IMR-90 (cell line): ENCODE results near the gene RGSL1. TPM values are rescaled to one million over a fixed set of nuclear protein-coding genes. Genes with fewer than 3 reads are reported as not detected.

Experiments used
- ATAC-seq: fragments of 200-7000 bp; cut with Tn5 transposase; 2 replicates; pipeline ENCODE4 v1.9.1; 2020; ENCODE audit warnings: low read depth, mild to moderate bottlenecking, moderate library complexity
- BruUV-seq: library from RNA; stranded (reverse); fragments of 400-500 nt; replicated peaks from 2 replicates; lab custom pipeline; 2021; lab: Mats Ljungman, UMichigan
- CTCF ChIA-PET: fragments of 300-600 bp; formaldehyde crosslinking; extraction: SDS; loops from one replicate; lab custom pipeline; 2021; ENCODE audit warnings: antibody characterized with exemption; lab: Yijun Ruan, JAX
- POLR2A ChIA-PET: fragments of 300-600 bp; sonication (Branson Sonifier 250); formaldehyde crosslinking; loops from one replicate; lab custom pipeline; 2022; ENCODE audit warnings: antibody characterized with exemption; ENCODE audit not compliant: unreplicated experiment; lab: Charles Lee
- DNase-seq: peaks from one replicate; pipeline ENCODE4 v3.0.0; 2013
- H2AFZ ChIP-seq: replicated peaks from 2 replicates; pipeline ENCODE3; 2013; ENCODE audit warnings: low read length, mild to moderate bottlenecking; ENCODE audit not compliant: poor library complexity
- H2AK5ac ChIP-seq: 2 replicates; pipeline ENCODE4 v1.6.1; 2013; ENCODE audit warnings: low read depth, low read length, inconsistent platforms
- H2AK9ac ChIP-seq: replicated peaks from 2 replicates; pipeline ENCODE3; 2013; ENCODE audit warnings: mild to moderate bottlenecking, low read depth, low read length, moderate library complexity; ENCODE audit not compliant: poor library complexity
- H2BK120ac ChIP-seq: 2 replicates; pipeline ENCODE4 v1.6.1; 2013; ENCODE audit warnings: low read depth, low read length, inconsistent platforms
- H2BK15ac ChIP-seq: 3 replicates; pipeline ENCODE4 v1.6.1; 2013; ENCODE audit warnings: low read depth, low read length, inconsistent platforms
- H2BK20ac ChIP-seq: 2 replicates; pipeline ENCODE4 v1.6.1; 2013; ENCODE audit warnings: low read depth, mild to moderate bottlenecking, inconsistent platforms, low read length, moderate library complexity
- H2BK5ac ChIP-seq: 2 replicates; pipeline ENCODE4 v1.6.1; 2013; ENCODE audit warnings: mild to moderate bottlenecking, low read depth, low read length, inconsistent platforms; ENCODE audit not compliant: poor library complexity, severe bottlenecking
- H3K14ac ChIP-seq: replicated peaks from 2 replicates; pipeline ENCODE4 v1.6.1; 2013; ENCODE audit warnings: low read depth, low read length, inconsistent platforms
- H3K18ac ChIP-seq: 2 replicates; pipeline ENCODE4 v1.6.1; 2013; ENCODE audit warnings: low read depth, low read length, control low read depth
- H3K23ac ChIP-seq: 2 replicates; pipeline ENCODE4 v1.6.1; 2013; ENCODE audit warnings: low read depth, low read length, inconsistent platforms
- H3K27ac ChIP-seq: 2 replicates; pipeline ENCODE4 v1.5.1; 2013; ENCODE audit warnings: mild to moderate bottlenecking, control low read depth, low read length; ENCODE audit not compliant: insufficient read depth
- H3K27me3 ChIP-seq: 2 replicates; pipeline ENCODE4 v1.6.1; 2013; ENCODE audit warnings: low read length; ENCODE audit not compliant: control insufficient read depth, insufficient read depth
- H3K36me3 ChIP-seq: 2 replicates; pipeline ENCODE4 v1.6.1; 2013; ENCODE audit warnings: low read length, mixed read lengths; ENCODE audit not compliant: control insufficient read depth, insufficient read depth
- H3K4ac ChIP-seq: 2 replicates; pipeline ENCODE4 v1.6.1; 2013; ENCODE audit warnings: low read depth, low read length, inconsistent platforms
- H3K4me1 ChIP-seq: 2 replicates; pipeline ENCODE4 v1.6.1; 2013; ENCODE audit warnings: low read length, mixed read lengths; ENCODE audit not compliant: control insufficient read depth, insufficient read depth
- H3K4me2 ChIP-seq: 2 replicates; pipeline ENCODE4 v1.6.1; 2013; ENCODE audit warnings: low read depth, mild to moderate bottlenecking, control low read depth, low read length, moderate library complexity
- H3K4me3 ChIP-seq: 2 replicates; pipeline ENCODE4 v1.5.1; 2013; ENCODE audit warnings: low read depth, mild to moderate bottlenecking, control low read depth, low read length, moderate library complexity; ENCODE audit not compliant: insufficient read depth
- H3K56ac ChIP-seq: 2 replicates; pipeline ENCODE4 v1.6.1; 2013; ENCODE audit warnings: low read length, inconsistent platforms; ENCODE audit not compliant: insufficient read depth; ENCODE audit errors: extremely low read depth
- H3K79me1 ChIP-seq, 2 experiments: 2 replicates each; pipeline ENCODE4 v1.6.1; 2013; ENCODE audit warnings: low read length in 2 of 2, inconsistent platforms in 1 of 2, low read depth in 1 of 2
- H3K9ac ChIP-seq: 2 replicates; pipeline ENCODE4 v1.6.1; 2013; ENCODE audit warnings: low read depth, low read length, control low read depth
- H3K9me1 ChIP-seq: 2 replicates; pipeline ENCODE4 v1.6.1; 2013; ENCODE audit warnings: low read length, inconsistent platforms; ENCODE audit not compliant: insufficient read depth
- H3K9me3 ChIP-seq: 2 replicates; pipeline ENCODE4 v1.6.1; 2013; ENCODE audit warnings: low read length; ENCODE audit not compliant: control insufficient read depth, insufficient read depth
- H4K20me1 ChIP-seq: 2 replicates; pipeline ENCODE4 v1.6.1; 2013; ENCODE audit warnings: low read length, inconsistent platforms; ENCODE audit not compliant: insufficient read depth
- H4K5ac ChIP-seq: 2 replicates; pipeline ENCODE4 v1.6.1; 2013; ENCODE audit warnings: mild to moderate bottlenecking, low read depth, low read length, control low read depth
- H4K8ac ChIP-seq, 2 experiments: 2 replicates each; pipeline ENCODE4 v1.6.1; 2013; ENCODE audit warnings: low read depth in 2 of 2, low read length in 2 of 2, control low read depth in 1 of 2, inconsistent platforms in 1 of 2
- H4K91ac ChIP-seq: 2 replicates; pipeline ENCODE4 v1.6.1; 2013; ENCODE audit warnings: low read depth, low read length, inconsistent platforms; ENCODE audit not compliant: insufficient read depth
- BHLHE40 ChIP-seq: fragments of 150-350 bp; IDR thresholded peaks from 2 replicates; pipeline ENCODE4 v1.6.1; 2016; ENCODE audit warnings: mild to moderate bottlenecking, low read depth, low read length
- CEBPB ChIP-seq: IDR thresholded peaks from 2 replicates; pipeline ENCODE4 v1.6.1; 2012; ENCODE audit warnings: low read depth, low read length, improper control_type of control experiment
- CHD1 ChIP-seq: IDR thresholded peaks from 2 replicates; pipeline ENCODE4 v1.6.1; 2012; ENCODE audit warnings: low read depth, low read length, improper control_type of control experiment
- CTCF ChIP-seq: conservative IDR thresholded peaks from 2 replicates; pipeline ENCODE4 v1.5.1; 2012; ENCODE audit warnings: mild to moderate bottlenecking, low read depth, low read length, improper control_type of control experiment
- ELK1 ChIP-seq: fragments of 150-350 bp; IDR thresholded peaks from 2 replicates; pipeline ENCODE4 v1.6.1; 2016; ENCODE audit warnings: low read depth, mild to moderate bottlenecking, low read length, moderate library complexity, borderline replicate concordance
- FOS ChIP-seq: fragments of 150-350 bp; IDR thresholded peaks from 2 replicates; pipeline ENCODE4 v1.6.1; 2016; ENCODE audit warnings: low read depth, low read length
- MAFK ChIP-seq: IDR thresholded peaks from 2 replicates; pipeline ENCODE4 v1.6.1; 2012; ENCODE audit warnings: low read depth, low read length, improper control_type of control experiment
- MAZ ChIP-seq: IDR thresholded peaks from 2 replicates; pipeline ENCODE4 v1.6.1; 2012; ENCODE audit warnings: low read depth, mild to moderate bottlenecking, low read length, improper control_type of control experiment, moderate library complexity, borderline replicate concordance
- MXI1 ChIP-seq: IDR thresholded peaks from 2 replicates; pipeline ENCODE4 v1.6.1; 2012; ENCODE audit warnings: low read depth, mild to moderate bottlenecking, low read length, moderate library complexity, borderline replicate concordance
- NFE2L2 ChIP-seq: fragments of 150-350 bp; IDR thresholded peaks from 2 replicates; pipeline ENCODE4 v1.6.1; 2016; ENCODE audit warnings: low read depth, mild to moderate bottlenecking, low read length
- POLR2A ChIP-seq: IDR thresholded peaks from 2 replicates; pipeline ENCODE4 v1.6.1; 2012; ENCODE audit warnings: mild to moderate bottlenecking, low read depth, low read length
- RAD21 ChIP-seq: IDR thresholded peaks from 2 replicates; pipeline ENCODE4 v1.6.1; 2012; ENCODE audit warnings: low read length, improper control_type of control experiment
- RCOR1 ChIP-seq: IDR thresholded peaks from 2 replicates; pipeline ENCODE4 v1.6.1; 2012; ENCODE audit warnings: mild to moderate bottlenecking, low read length, improper control_type of control experiment; ENCODE audit not compliant: insufficient replicate concordance
- RFX5 ChIP-seq: IDR thresholded peaks from 2 replicates; pipeline ENCODE4 v1.8.0; 2012; ENCODE audit warnings: low read depth, mild to moderate bottlenecking, low read length, moderate library complexity
- SMC3 ChIP-seq: fragments of 150-350 bp; IDR thresholded peaks from 2 replicates; pipeline ENCODE4 v1.6.1; 2016; ENCODE audit warnings: low read depth, mild to moderate bottlenecking, antibody characterized with exemption, low read length, moderate library complexity
- USF2 ChIP-seq: fragments of 150-350 bp; IDR thresholded peaks from 2 replicates; pipeline ENCODE4 v1.6.1; 2017; ENCODE audit warnings: mild to moderate bottlenecking, antibody characterized with exemption, low read length, low read depth
- WGBS, 2 experiments: methylation state at CpG; one replicate each; pipeline versions ENCODE4 v1.1.5 to v1.1.7; 2013; ENCODE audit warnings: missing lambda C conversion rate in 2 of 2; ENCODE audit not compliant: insufficient read length in 1 of 2; ENCODE audit errors: extremely low coverage in 2 of 2; 5-methylcytosine and 5-hydroxymethylcytosine counted together
- dilution Hi-C: fragments of 300-500 bp; cut with HindIII; formaldehyde crosslinking; loops from one replicate; pipeline ENCODE4 v1.14.3; 2018; ENCODE audit warnings: low sequenced_read_pairs; ENCODE audit not compliant: unreplicated experiment
- in situ Hi-C: fragments of 300-500 bp; cut with MboI; formaldehyde crosslinking; loops from 3 replicates; pipeline ENCODE4 v1.14.3; 2019; ENCODE audit warnings: low sequenced_read_pairs, inconsistent platforms, mixed read lengths
- intact Hi-C: fragments of 100-400 bp; cut with micrococcal nuclease; formaldehyde crosslinking; loops from 2 replicates; pipeline ENCODE4 v1.10.0; 2022
- polyA plus RNA-seq, 3 experiments: library from polyadenylated mRNA; depleted of rRNA; stranded (reverse); fragments of >200 nt; gene quantifications; 2 replicates each; pipeline ENCODE4 v1.2.3, GENCODE V29; 2012; ENCODE audit warnings: low replicate concordance in 1 of 3
- total RNA-seq: library from RNA; depleted of rRNA; stranded (reverse); fragments of >200 nt; gene quantifications from 2 replicates; pipeline ENCODE4 v1.2.3, GENCODE V29; 2012

The RGSL1 gene
- total and polyA plus RNA-seq, 2 of the 4 experiments (the other 2 are of a cell fraction) = not detected

GRCh38 chr1:182433580-182433979, 16.4 kb upstream of the RGSL1 start:
- Histone ChIP-seq H3K9me1 (no peaks in the 10 kb centered on the region), H4K20me1 (no peaks in the 10 kb centered on the region), H2BK15ac (no peak overlapping the region), H3K14ac (no peak overlapping the region), H3K56ac (no peak overlapping the region), H3K9me3 (no peaks in the 10 kb centered on the region), H3K23ac (no peak overlapping the region), H3K4me1 (no peaks in the 10 kb centered on the region), H3K4ac (no peak overlapping the region), H2AFZ (no peak overlapping the region), H3K4me3 (no peak overlapping the region), H4K5ac (no peak overlapping the region), H4K8ac (no peak overlapping the region), H2AK9ac (no peak overlapping the region), H3K9ac (no peak overlapping the region), H3K18ac (no peak overlapping the region), H3K79me1 (no peaks in the 10 kb centered on the region), H2BK20ac (no peak overlapping the region), H3K27ac (no peak overlapping the region), H2BK120ac (no peak overlapping the region), H3K4me2 (no peak overlapping the region), H3K36me3 (no peaks in the 10 kb centered on the region), H2AK5ac (no peak overlapping the region), H3K27me3 (no peaks in the 10 kb centered on the region), H2BK5ac (no peak overlapping the region), H4K91ac (no peak overlapping the region)
- POLR2A ChIA-PET = no interaction called here
- BruUV-seq = no TSS peak
- no CpG with 5 or more reads among the region's 1 CpG for WGBS, 2 experiments
- in situ Hi-C loops (no loop called here), intact Hi-C loops (no loop called here), dilution Hi-C loops (no loop called here)
- TF ChIP-seq MXI1 (no peak), ELK1 (no peak), CTCF (no peak), RAD21 (no peak), FOS (no peak), MAZ (no peak), CEBPB (no peak), BHLHE40 (no peak), CHD1 (no peak), RCOR1 (no peak), NFE2L2 (no peak), MAFK (no peak), RFX5 (no peak), POLR2A (no peak), USF2 (no peak), SMC3 (no peak)
- ATAC-seq (no peak), DNase-seq (no peak)
- CTCF ChIA-PET = no interaction called here
